ENCODE measurements around the gene ARL6IP5.

ARL6IP5 gene

GRCh38 chr3:69113536-69113935 is 28.8 kb downstream of the ARL6IP5 start:
- DNase-seq (ENCODE audit: low spot score), result no peak
- in situ Hi-C loops (cut with MboI; ENCODE audit: low sequenced_read_pairs, unreplicated experiment), result no loop called here
- no peak for TF ChIP-seq CTCF (IDR thresholded peaks at IDR 0.05; ENCODE audit: borderline replicate concordance, control extremely low read depth, extremely low read depth, insufficient read depth, missing control alignments)

GRCh38 chr3:69115731-69116130 is 31.0 kb downstream of the ARL6IP5 start:
- DNase-seq (ENCODE audit: low spot score), result no peak
- in situ Hi-C loops (cut with MboI; ENCODE audit: low sequenced_read_pairs, unreplicated experiment), result no loop called here
- TF ChIP-seq CTCF (IDR thresholded peaks at IDR 0.05; ENCODE audit: borderline replicate concordance, control extremely low read depth, extremely low read depth, insufficient read depth, missing control alignments), result no peak

GRCh38 chr3:69116162-69116561 is 31.4 kb downstream of the ARL6IP5 start:
- no peak for DNase-seq (ENCODE audit: low spot score)
- in situ Hi-C loops (cut with MboI; ENCODE audit: low sequenced_read_pairs, unreplicated experiment), result no loop called here
- no peak for TF ChIP-seq CTCF (IDR thresholded peaks at IDR 0.05; ENCODE audit: borderline replicate concordance, control extremely low read depth, extremely low read depth, insufficient read depth, missing control alignments)

- in situ Hi-C loops (cut with MboI; ENCODE audit: low sequenced_read_pairs, unreplicated experiment), result no loop called here
- DNase-seq (ENCODE audit: low spot score), result no peak
- no peak for TF ChIP-seq CTCF (IDR thresholded peaks at IDR 0.05; ENCODE audit: borderline replicate concordance, control extremely low read depth, extremely low read depth, insufficient read depth, missing control alignments)
Observed at GRCh38 chr3:69116897-69117296, 32.2 kb downstream of the ARL6IP5 start.

- DNase-seq (ENCODE audit: low spot score), result no peak
- in situ Hi-C loops (cut with MboI; ENCODE audit: low sequenced_read_pairs, unreplicated experiment), result no loop called here
- no peak for TF ChIP-seq CTCF (IDR thresholded peaks at IDR 0.05; ENCODE audit: borderline replicate concordance, control extremely low read depth, extremely low read depth, insufficient read depth, missing control alignments)
Observed at GRCh38 chr3:69118555-69118954, 33.8 kb downstream of the ARL6IP5 start.

GRCh38 chr3:69119138-69119537 is 34.4 kb downstream of the ARL6IP5 start:
- DNase-seq (ENCODE audit: low spot score), result no peak
- TF ChIP-seq CTCF (IDR thresholded peaks at IDR 0.05; ENCODE audit: borderline replicate concordance, control extremely low read depth, extremely low read depth, insufficient read depth, missing control alignments), result no peak
- in situ Hi-C loops (cut with MboI; ENCODE audit: low sequenced_read_pairs, unreplicated experiment), result no loop called here

- in situ Hi-C loops (cut with MboI; ENCODE audit: low sequenced_read_pairs, unreplicated experiment), result no loop called here
- no peak for DNase-seq (ENCODE audit: low spot score)
- TF ChIP-seq CTCF (IDR thresholded peaks at IDR 0.05; ENCODE audit: borderline replicate concordance, control extremely low read depth, extremely low read depth, insufficient read depth, missing control alignments), result no peak
Observed at GRCh38 chr3:69119681-69120080, 34.9 kb downstream of the ARL6IP5 start.
